Renal pelvis (tissue), 4 donors: Measurements from ENCODE around the gene HOMER1. TPM values are rescaled to one million over a fixed set of nuclear protein-coding genes. Genes with fewer than 3 reads are reported as not detected.

Experiments
- DNase-seq: peaks from one replicate; pipeline ENCODE4 v3.0.0-alpha.2; 2013
- polyA plus RNA-seq, 3 donors: library from polyadenylated mRNA; unstranded; fragments of 120-200 nt; gene quantifications; one replicate each; pipeline ENCODE4 v1.2.1, GENCODE V29; 2013; ENCODE audit not compliant: insufficient read length in 3 of 3

The HOMER1 gene
- polyA plus RNA-seq, 3 donors: 19.7 to 30.0 (median 21.1) TPM

DNA sequence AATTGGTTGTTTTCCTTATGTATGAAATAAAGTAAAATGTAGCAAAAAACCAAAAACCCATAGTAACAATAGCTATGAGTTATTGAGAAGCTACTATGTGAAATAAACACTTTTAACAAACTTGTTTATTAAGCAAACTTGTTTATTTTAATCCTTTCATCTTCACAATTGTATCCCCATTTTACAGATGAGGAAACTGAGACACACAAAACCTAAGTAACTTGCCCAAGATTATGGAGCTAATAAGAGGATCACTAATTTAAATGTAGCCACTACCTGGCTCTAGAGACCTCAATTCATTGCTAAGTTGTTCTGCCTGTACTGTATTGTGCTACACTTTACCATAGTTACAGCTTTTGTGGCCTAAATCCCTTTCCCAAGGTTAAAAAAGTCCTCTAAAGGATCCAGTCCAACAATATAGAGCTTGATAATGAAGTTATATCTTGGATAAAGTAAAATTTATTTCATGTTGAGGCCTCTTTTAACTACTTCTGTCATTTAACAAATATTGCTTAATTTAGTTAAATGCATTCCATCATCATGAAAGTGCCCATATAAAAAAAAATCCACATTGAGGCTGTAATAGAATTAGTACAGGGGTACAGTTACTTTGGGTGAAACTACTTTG is 22.1 kb downstream of the HOMER1 start:
- no peak for DNase-seq

DNA sequence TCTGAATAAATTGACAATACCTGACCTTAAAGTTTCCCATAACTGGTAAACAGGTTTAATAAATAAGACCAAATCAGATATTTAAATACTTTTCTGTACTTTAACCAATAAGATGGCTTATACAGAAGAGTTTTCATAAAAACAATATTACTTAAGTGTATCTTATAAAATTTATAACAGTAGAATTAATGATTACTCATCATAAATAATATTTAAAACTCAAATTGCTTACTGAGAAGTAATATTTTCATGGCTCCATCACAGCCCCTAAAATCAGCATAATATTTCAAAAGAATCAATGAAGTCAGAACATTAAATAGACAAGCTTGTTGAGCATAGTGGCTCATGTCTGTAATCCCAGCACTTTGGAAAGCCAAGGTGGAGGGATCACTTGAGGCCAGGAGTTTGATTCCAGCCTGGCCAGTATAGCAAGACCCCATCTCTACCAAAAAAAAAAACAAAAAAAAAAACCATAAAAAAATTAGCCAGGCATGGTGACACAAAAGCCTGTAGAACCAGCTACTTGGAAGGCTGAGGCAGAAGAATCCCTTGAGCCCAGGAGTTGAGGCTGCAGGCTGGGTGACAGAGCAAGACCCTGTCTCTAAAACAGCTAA is 23.5 kb downstream of the HOMER1 start:
- DNase-seq: no peak

DNA sequence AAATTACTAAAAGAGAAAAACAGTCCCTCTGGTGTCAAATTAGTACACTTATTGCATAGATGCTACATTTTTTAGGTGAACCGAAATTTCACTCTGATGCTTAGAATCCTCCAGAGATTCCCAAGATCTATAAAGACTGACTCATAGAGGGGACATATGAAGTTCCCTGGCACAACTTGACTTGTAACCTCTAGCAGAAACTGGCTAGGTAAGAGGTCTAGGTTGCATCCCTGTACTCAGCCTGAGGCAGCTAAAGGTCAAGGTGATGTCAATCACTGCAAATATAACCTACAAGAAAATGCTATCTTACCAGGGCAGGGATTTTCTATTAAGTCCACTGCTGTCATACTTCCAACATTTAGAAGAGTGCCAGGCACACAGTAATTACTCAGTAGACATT is 24.2 kb downstream of the HOMER1 start:
- DNase-seq: no peak

DNA sequence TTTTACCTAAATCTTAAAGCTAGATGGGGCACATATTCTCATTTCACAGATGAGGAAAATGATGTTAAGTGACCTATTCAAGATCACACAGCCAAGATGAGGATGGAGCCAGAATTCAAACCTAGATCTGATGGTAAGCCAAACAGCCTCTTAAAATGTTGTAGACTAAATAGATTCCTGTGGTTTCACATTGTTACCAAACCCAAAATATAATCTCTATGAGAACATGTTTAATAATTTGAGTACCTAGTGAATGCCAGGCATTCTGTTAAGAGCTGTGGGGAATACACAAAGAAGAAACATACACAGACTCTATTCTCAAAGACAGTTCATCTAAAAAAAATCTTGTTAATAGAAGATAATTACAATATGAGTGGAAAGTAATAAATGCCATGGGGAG is 25.2 kb downstream of the HOMER1 start:
- DNase-seq: no peak

DNA sequence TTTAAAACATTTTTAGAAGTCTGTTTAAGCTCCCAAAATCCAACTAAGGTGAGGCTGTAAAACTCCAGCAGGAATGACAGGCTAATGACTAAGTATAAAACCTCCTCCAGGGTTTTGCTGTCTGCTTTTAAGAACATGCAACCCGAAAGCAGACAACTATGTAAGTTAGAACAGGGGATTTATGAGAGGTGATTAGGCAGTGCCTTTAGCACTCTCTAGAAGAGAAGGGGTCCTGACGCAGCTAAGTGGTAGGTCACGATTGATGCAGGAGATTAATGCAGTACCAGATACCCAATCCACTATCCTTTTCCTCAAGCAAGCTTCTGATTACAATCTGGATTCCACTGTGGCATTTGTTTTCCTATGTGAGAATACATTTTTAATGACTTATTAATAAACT is 25.9 kb downstream of the HOMER1 start:
- DNase-seq: no peak

DNA sequence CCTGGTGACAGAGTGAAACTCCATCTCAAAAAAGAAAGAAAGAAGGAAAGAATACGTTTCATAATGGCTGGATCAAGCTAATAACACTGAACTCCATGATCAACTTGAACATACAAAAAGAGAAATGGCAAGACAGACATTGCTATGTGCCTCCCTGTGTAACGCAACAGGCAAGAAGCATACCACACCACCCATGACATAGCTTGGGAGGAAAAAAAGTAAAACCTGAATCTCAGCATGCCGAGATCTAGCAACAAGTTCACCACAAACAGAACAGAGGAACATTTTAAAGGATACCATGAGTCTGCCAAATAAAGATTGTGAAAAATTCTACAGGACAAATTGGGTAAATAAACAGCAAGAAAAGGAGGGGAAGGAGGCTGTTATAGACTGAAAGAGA is 26.7 kb downstream of the HOMER1 start:
- no peak for DNase-seq

DNA sequence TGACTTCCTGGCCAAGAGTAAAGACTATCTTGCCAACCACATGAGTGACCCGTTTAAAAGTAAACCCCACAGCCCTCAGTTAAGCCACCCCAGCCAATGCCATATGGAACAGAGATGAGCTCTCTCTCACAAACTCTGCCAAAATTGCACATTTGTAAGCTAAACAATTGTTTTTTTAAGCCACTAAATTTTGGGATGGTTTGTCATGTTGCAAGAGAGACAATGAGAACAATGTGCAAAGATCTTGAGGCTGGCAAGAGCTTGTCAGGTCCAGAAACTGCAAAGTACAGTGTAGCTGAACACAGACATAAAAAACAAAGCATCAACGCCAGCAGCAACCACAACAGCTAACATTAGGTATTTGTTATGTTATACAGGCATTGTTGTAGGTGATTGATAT is 27.8 kb downstream of the HOMER1 start:
- DNase-seq: no peak

DNA sequence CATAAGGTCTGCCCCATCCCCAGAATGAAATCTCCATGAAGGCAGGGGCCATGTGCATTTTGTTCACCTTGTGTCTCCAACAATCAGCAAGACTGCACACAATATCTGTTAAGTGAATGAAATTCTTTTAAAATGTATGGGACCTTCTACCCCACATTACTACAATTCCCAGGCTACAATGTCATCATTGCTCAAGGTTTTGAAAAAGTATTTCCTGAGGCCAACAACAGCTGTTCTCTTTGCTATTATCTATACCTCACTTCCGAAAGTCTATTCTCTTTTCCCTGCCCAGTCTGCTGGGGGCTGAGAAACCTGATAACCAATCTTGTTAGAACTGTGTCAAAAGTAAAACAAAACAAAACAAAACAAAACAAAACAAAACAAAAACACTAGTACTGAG is 29.2 kb downstream of the HOMER1 start:
- DNase-seq: no peak

DNA sequence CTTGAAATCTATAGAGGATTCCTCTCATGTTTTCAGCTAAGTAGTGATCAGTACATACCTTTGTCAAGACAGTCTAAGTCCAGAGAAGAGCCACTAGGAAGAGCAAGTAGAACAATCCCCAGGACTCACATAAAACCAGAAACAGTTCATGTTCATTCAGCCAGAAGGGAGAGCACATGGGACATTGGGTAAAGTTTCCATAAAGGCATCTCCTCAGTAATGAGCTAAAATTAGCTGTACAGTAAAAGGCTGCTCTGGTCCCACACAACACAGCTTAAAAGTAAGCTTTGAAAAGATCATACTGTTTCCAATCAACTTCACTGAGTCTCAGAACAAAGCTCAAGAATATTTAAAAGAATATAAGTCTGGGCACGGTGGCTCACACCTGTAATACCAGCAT is 32.4 kb downstream of the HOMER1 start:
- DNase-seq: no peak

DNA sequence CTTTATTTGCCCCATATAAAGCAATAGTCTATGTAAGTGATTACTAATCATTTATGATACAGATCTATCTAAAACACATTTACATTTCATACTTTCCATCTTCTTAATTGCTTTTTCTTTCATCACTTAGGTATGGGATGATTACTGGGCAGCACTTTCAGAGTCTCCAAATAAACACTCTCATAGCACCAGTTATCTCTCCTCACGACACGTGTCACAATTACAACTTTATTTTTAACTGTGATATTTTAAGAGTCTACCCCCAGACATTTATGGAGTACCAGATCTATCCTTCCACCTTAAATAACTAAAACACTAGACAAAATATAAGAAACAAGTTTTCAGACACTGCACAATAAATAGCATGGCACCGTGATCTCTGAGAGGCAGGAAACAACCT is 32.9 kb downstream of the HOMER1 start:
- DNase-seq: no peak

DNA sequence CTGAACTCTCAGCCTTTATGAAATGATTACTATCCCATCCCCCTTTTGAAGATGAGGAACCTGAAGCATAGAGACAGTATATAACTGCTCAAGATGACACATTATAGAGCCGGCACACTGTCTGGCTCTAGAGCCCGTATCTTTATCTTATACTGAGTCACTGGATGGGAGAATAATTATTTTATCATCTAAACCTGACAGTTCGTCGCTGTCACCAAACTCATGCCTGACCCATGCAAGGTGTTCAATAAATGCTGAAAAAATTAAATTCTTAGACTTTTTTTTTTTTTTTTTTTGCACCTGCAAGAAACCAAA is 38.8 kb downstream of the HOMER1 start:
- no peak for DNase-seq

DNA sequence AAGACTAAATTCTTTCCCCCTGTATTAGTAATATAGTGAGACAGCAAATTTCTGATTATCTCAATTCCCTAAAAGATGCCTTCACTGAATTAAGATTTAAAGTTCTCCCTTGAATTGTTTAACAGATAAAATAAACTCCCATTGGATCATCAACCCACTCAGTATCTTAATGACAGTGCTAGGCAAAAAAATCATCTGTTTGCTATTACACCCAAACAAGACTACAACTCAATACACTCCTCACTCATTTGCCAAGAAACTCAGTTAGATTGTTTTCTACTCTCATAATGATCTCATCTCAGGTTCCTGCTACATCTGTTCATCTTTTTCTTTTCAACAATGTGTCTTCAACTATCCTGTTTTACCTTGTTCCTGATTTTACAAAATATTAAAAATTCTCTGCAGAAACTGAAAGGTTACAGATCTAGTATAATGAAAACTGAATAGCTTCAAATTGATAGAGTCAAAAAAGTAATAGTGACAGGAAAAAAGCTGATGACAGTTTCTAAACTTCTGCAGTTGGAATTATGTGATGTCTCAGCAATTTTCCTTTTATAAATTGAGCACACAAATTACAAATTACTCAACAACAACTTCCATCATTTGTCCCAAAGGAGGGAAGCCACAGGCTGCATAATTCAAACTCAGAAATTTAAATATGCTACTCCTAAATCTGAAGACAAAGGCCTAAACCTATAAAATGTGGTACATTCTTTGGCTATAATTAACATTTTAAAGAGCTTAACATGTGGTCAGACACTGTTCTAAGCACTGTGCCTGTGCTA is 39.4 kb downstream of the HOMER1 start:
- DNase-seq: no peak

DNA sequence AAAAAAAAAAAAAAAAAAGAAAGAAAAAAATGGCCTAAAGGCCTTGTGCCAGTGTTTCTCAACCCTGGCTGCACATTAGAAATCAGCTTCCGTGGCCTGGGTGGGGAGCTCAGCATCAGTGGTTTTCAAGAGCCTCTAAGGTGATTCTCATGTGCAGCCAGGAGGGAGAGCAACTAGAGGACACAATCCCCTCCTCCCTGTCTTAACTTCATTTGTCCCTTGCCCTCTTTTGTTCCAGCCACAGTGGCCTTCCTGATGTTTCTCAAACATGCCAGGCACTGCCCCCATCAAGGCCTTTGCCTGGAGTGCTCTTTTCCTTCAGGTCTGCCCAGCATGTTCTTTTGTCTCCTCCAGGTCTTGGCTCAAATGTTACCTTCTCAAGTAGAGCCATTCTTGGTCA is 42.4 kb downstream of the HOMER1 start:
- DNase-seq: no peak

DNA sequence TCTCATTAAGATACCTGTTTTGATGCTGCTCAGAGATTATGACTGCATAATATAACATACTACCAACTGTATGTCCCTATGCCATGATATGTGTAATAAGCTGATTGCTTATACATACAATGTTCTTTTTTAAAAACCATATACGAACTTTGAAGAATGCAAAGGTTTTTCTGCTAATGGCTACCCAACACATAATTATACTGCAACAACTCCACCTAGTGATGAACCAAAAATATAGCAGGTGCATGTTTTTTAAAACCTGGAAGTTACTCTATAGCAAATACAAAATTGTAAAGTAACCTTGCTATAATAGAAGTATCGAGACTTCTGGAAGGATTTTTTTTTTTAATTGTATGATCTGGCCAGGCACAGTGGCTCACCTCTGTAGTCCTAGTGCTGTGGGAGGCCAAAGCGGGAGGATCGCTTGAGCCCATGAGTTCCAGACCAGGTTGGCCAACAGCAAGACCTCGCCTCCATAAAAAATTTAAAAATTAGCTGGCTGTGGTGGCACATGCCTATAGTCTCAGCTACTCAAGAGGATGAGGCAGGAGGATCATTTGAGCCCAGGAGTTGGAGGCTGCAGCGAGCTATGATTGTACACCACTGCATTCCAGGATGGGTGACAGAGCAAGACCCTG is 49.1 kb downstream of the HOMER1 start:
- peak; percentile 21 for DNase-seq

DNA sequence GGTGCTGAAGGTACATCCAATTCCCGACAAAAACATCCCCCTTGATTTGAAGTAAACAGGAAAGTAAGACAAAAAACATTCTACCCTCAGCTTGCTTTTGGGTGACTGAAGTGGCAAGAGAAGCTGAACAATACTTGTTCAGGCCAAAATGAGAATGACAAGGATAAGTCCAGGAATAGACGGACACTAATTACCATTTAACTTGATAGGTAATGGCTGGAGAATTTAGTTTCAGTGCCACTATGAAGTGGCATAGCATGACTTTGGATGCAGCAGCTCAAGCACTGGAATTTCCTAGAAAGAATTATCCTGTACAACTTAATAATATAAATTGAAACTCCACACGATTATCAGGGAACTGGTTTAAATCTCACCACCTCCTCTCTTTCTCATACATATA is 49.7 kb downstream of the HOMER1 start:
- no peak for DNase-seq

DNA sequence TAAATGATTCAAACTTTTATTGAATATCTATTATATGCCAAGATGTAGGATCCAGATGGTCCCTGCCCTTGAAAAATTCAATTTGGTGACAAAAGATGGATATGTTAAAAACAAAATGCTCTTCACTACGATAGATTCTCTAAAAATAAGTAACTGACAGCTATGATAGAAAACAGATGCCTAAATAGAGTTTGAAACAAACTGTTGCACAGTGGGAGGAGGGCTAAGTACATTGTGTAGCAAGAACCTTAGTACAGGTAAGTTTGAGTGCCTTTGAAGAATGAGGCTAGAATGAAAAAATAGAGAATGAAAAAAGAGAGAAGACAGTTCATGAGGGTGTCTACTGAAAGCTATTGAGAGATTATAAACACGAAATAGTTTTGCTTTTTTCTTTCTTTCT is 54.3 kb downstream of the HOMER1 start:
- no peak for DNase-seq

DNA sequence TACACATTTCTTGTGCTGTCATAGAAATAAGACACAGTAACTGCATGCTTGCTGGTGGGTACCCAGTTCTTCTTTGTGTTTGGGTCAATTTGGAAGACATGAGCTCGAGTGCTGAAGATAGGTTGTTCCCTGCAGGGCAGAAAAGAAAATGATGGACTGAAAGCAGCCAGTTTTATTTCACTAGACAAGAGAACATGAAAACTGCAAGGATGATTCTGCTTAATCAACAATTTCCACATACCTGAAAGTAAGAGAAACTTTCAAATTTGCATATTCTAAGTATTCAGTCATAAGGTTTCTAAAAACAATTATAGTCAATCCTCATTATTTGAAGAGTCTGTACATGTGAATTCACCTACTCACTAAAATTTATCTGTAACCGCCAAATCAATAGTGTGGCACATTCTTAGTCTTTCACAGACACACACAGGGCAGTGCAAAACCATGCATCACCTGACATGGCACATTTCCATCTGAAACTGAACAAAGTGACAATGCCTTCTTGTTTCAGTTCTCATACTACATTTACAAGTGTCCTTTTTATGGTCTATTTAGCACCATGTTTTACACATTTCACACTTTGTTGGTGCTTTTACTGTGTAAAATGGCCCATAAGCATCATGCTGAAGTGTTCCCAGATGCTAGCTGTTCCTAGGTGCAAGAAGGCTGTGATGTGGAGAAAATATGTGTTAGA is 56.9 kb downstream of the HOMER1 start:
- no peak for DNase-seq

DNA sequence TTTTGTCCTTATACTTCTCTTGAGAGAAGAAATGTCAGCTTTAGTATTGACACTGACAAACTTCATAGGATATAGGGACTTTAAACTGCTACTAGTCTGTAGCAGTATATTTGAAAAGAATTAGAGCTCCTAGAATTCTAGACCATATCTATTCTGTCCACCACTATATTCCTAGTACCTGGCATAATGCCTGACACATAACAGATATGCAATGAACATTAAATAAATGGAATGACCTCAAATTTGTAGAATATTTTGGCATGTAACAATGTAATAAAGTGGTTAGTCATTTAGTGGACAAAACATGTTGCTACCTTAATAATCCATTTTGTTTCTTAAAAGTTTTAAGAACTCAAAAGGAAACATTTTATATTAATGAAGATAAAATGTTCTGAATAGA is 57.5 kb downstream of the HOMER1 start:
- no peak for DNase-seq

DNA sequence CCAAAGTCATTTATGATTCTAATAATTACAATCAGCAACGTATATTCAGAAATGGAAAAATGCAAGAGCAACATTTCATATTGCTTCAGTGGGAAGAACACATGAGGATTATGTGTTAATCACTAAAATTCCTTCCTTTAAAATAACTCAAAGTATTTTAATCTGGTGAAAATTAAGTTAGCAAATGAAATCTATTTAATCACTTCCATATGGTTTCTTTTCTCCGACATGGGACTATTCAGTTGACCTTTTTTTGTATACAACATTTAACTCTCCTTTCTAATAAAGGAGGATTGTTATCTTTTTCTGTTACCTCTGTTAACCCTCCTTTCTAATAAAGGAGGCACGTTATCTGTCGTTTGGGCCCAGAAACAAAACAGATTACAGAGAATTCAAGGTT is 59.9 kb downstream of the HOMER1 start:
- DNase-seq: no peak

DNA sequence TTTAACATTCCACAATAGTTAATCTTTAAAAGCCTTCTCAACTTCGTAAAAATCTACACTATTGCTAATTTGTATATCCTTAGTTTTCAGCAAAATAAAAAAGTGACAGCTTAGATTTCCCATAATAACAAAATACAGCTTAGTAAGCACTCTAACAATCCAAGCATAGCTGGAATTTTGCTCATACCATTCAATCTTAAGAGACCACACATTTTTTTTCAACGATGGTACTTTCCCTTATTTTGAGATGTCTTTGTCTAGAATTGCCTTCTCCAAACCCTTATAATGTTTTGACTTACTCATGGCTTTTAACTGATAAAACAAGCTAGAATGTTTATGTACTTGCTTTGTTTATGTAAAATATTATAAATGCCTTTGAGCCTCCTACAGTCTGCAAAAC is 65.6 kb downstream of the HOMER1 start:
- DNase-seq: no peak

DNA sequence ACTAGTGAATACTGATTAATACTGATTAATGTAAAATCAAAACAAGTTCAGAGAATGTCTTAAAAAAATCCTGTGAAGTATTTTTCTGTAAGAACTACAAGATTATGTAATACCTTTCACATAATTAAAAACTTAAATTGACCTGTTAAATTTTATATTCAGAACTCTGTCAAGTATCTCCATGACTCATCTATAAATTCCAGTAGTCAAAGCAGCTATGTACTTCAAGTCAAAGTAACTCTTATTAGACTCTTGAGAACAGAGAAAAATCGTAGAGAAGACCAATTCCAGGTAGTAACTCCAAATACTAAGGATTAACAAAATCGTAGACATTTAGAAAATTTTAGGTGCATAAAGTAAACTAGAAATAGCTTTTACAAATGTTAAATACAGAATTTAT is 77.1 kb downstream of the HOMER1 start:
- DNase-seq: no peak

DNA sequence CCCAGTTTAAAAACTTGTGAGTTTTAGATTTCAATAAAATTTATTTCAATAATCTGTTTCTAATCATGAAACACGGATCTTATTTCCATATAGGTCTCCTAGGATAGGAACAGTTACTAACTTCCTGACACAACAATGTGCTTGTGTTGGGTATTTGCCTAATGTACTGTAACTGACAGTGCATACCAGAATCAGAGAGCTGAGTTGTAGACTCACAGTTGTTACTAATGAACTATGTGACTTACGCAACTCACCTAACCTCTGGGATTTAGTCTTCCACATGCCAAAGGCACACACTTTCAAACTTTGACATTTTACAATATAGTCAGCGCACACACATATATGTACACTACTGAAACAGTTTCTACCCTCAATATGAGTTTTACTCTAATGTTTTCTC is 77.7 kb downstream of the HOMER1 start:
- DNase-seq: no peak

DNA sequence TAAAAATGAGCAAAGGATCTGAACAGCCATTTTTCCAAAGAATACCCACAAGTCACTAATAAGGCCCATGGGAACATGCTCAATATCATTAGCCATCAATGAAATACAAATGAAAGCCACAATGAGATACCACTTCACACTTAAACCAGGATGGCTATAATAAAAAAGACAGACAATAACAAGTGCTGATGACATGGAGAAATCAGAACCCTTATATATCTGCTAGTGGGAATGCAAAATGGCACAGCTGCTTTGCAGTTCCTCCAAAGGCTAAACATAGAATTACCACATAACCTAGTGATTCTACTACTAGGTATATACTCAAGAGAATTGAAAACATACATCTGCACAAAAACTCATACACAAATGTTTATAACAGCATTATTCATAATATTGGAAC is 83.7 kb downstream of the HOMER1 start:
- no peak for DNase-seq
